K562 (cell line): ENCODE data around the gene HMGN2. TPM values are rescaled to one million over a fixed set of nuclear protein-coding genes. Genes with fewer than 3 reads are reported as not detected.
"Not testable (repeated sequence)": the region's sequence is repeated elsewhere in the genome, so short reads cannot be mapped to it uniquely, and the experiment has no call there.

Experiments
- ATAC-seq: fragments of 200-7000 bp; cut with Tn5 transposase; 3 replicates; pipeline ENCODE4 v1.9.1; 2020; ENCODE audit warnings: moderate library complexity
- BruUV-seq: library from RNA; stranded (reverse); fragments of 400-500 nt; replicated peaks from 2 replicates; lab custom pipeline; 2021; lab: Mats Ljungman, UMichigan
- CTCF ChIA-PET: fragments of 300-600 bp; formaldehyde crosslinking; extraction: SDS; loops from one replicate; lab custom pipeline; 2021; ENCODE audit warnings: low intra/inter-chr PET ratio; lab: Yijun Ruan, JAX
- POLR2A ChIA-PET: fragments of 300-600, 350-650 bp; sonication (Branson Sonifier 250); formaldehyde crosslinking; extraction: SDS; loops from one replicate; lab custom pipeline; 2021; ENCODE audit warnings: antibody characterized with exemption, inconsistent platforms; lab: Yijun Ruan, JAX
- DNase-seq, 4 experiments: peaks; one replicate each; pipeline versions ENCODE4 v3.0.0 to v3.0.0-alpha.2; 2011 to 2018; ENCODE audit warnings: low spot score in 3 of 4, mixed read lengths in 3 of 4; ENCODE audit errors: extremely low read depth in 1 of 4
- FAIRE-seq: peaks from 2 replicates; lab custom pipeline; 2011; peaks lifted over from hg19 to GRCh38; lab: Jason Lieb, UNC
- H2AFZ ChIP-seq: 2 replicates; pipeline ENCODE4 v1.6.0; 2011; ENCODE audit warnings: low read depth, low read length, control low read depth, inconsistent platforms
- H3K27ac ChIP-seq: fragments of 200-600 bp; 3 replicates; pipeline ENCODE4 v1.8.0; 2011; ENCODE audit warnings: low read depth, mild to moderate bottlenecking, control low read depth, inconsistent platforms, low read length, moderate library complexity, mixed read lengths; ENCODE audit errors: extremely low read depth
- H3K27me3 ChIP-seq, 2 experiments: fragments of 300-600 bp in 1 of 2; 2 replicates in 1 of 2; 3 replicates in 1 of 2; pipeline versions ENCODE4 v1.6.0 to v1.8.0; 2011; ENCODE audit warnings: inconsistent platforms in 2 of 2, low read length in 2 of 2, mild to moderate bottlenecking in 1 of 2, mixed read lengths in 1 of 2, moderate library complexity in 1 of 2; ENCODE audit not compliant: control insufficient read depth in 2 of 2, insufficient read depth in 2 of 2
- H3K36me3 ChIP-seq: fragments of 300-600 bp; 3 replicates; pipeline ENCODE4 v1.8.0; 2011; ENCODE audit warnings: mild to moderate bottlenecking, low read length, inconsistent platforms; ENCODE audit not compliant: control insufficient read depth, insufficient read depth
- H3K4me1 ChIP-seq, 2 experiments: fragments of 200-600 bp in 1 of 2; replicated peaks in 1 of 2; 2 replicates in 1 of 2; 3 replicates in 1 of 2; pipeline versions ENCODE4 v1.5.1 to v1.8.0; 2011; ENCODE audit warnings: inconsistent platforms in 2 of 2, low read length in 2 of 2, mild to moderate bottlenecking in 1 of 2, mixed read lengths in 1 of 2, moderate library complexity in 1 of 2; ENCODE audit not compliant: control insufficient read depth in 2 of 2, insufficient read depth in 2 of 2
- H3K4me2 ChIP-seq: 2 replicates; pipeline ENCODE4 v1.6.1; 2011; ENCODE audit warnings: low read length, control low read depth, inconsistent platforms, mixed read lengths; ENCODE audit not compliant: insufficient read depth
- H3K4me3 ChIP-seq: fragments of 200-600 bp; sonication (generic), shearing (Covaris generic); 2 replicates; pipeline ENCODE4 v1.5.1; 2016; ENCODE audit warnings: control low read depth, inconsistent platforms
- H3K79me2 ChIP-seq: fragments of 200-600 bp; 3 replicates; pipeline ENCODE4 v1.8.0; 2011; ENCODE audit warnings: low read length, inconsistent platforms; ENCODE audit not compliant: control insufficient read depth, insufficient read depth
- H3K9ac ChIP-seq, 2 experiments: 2 replicates each; pipeline versions ENCODE4 v1.6.0 to v1.6.1; 2011; ENCODE audit warnings: low read depth in 2 of 2, low read length in 2 of 2, control low read depth in 1 of 2, inconsistent platforms in 1 of 2, mild to moderate bottlenecking in 1 of 2, mixed read lengths in 1 of 2; ENCODE audit not compliant: insufficient read depth in 1 of 2
- H3K9me1 ChIP-seq: one replicate; pipeline ENCODE4 v1.6.0; 2011; ENCODE audit warnings: inconsistent platforms, mild to moderate bottlenecking, low read length, moderate library complexity; ENCODE audit not compliant: control insufficient read depth, insufficient read depth
- H3K9me3 ChIP-seq: replicated peaks from 2 replicates; pipeline ENCODE4 v1.5.1; 2011; ENCODE audit warnings: low read depth, low read length, inconsistent platforms; ENCODE audit not compliant: control insufficient read depth, insufficient read depth
- H4K20me1 ChIP-seq: replicated peaks from 2 replicates; pipeline ENCODE4 v1.6.1; 2011; ENCODE audit warnings: low read length, inconsistent platforms, mixed read lengths; ENCODE audit not compliant: control insufficient read depth, insufficient read depth
- CEBPB ChIP-seq: fragments of 450-650 bp; IDR thresholded peaks from 2 replicates; pipeline ENCODE4 v1.6.1; 2016; ENCODE audit warnings: missing genetic modification characterization, missing compliant biosample characterization
- WGBS: fragments of 100-300 bp; shearing (Covaris generic); methylation state at CpG from one replicate; pipeline ENCODE4 v1.1.6; 2016; ENCODE audit warnings: low coverage, mixed read lengths; ENCODE audit not compliant: insufficient coverage; ENCODE audit errors: missing lambda C conversion rate; 5-methylcytosine and 5-hydroxymethylcytosine counted together
- in situ Hi-C: fragments of 300-500 bp; cut with MboI; formaldehyde crosslinking; loops from 4 replicates; pipeline ENCODE4 v1.15.0; 2018; ENCODE audit warnings: inconsistent platforms, mixed read lengths
- intact Hi-C: fragments of 100-400 bp; cut with micrococcal nuclease; formaldehyde crosslinking; loops from 2 replicates; pipeline ENCODE4 v1.14.2; 2022
- polyA plus RNA-seq, 8 experiments: library from polyadenylated mRNA; depleted of rRNA in 4 of 8; stranded (reverse) in 5 of 8; unstranded in 3 of 8; fragments of >200 nt; fragmentation: Nextera tagmentation in 2 of 8; fragmentation: Illumina TruSeq in 1 of 8; extraction: Ambion mirVana in 2 of 8; extraction: Trizol in 1 of 8; gene quantifications; 2 replicates each; pipeline versions ENCODE4 v1.2.1 to v1.2.3, GENCODE V29; 2011 to 2014; ENCODE audit warnings: inconsistent platforms in 1 of 8, missing spikeins in 1 of 8
- total RNA-seq, 7 experiments: library from RNA; depleted of rRNA in 6 of 7; stranded (reverse); fragments of >200 nt in 6 of 7; fragmentation: Illumina TruSeq in 2 of 7; extraction: Trizol in 2 of 7; gene quantifications; 2 replicates each; pipeline versions ENCODE4 v1.2.1 to v1.2.3, GENCODE V29; 2011 to 2021; ENCODE audit warnings: low replicate concordance in 1 of 7

The HMGN2 gene
- total and polyA plus RNA-seq, 9 of the 15 experiments (the other 6 are each of a cell fraction or from before 2014, with no cell fraction given) = 370 to 1,354 (median 965) TPM

DNA sequence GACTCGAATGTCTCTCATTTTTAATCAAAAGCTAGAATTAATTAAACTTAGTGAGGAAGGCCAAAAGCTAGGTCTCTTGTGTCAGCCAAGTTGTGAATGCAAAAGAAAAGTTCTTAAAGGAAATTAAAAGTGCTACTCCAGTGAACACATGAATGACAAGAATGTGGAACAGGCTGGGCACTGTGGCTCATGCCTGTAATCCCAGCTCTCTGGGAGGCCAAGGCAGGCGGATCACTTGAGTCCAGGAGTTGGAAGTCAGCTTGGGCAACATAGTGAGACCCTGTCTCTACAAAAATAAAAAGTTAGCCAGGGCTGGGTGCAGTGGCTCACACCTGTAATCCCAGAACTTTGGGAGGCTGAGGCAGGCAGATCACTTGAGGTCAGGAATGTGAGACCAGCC, 38.5 kb downstream of the HMGN2 start:
- not testable (repeated sequence) for BruUV-seq
- FAIRE-seq = peak; percentile 35

DNA sequence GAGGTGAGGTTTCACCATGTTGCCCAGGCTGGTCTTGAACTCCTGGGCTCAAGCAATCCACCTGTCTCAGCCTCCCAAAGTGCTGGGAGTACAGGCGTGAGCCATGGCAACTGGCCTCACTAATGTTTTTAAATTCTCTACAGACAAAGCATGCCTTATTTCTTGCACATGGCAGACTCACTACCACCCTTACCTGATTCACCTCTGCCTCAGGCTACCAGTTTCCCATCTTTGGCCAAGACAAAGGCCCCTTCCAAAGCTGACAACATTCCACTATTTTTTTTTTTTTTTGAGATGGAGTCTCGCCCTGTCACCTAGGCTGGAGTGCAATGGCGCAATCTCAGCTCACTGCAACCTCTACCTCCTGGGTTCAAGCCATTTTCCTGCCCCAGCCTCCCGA, 43.6 kb downstream of the HMGN2 start:
- H4K20me1 ChIP-seq, H3K27me3 ChIP-seq, H3K4me2 ChIP-seq, intact Hi-C loops, DNase-seq, FAIRE-seq, H3K36me3 ChIP-seq, H3K9me1 ChIP-seq, H2AFZ ChIP-seq, CTCF ChIA-PET, H3K27ac ChIP-seq, H3K9me3 ChIP-seq, in situ Hi-C loops, H3K4me3 ChIP-seq, BruUV-seq, H3K79me2 ChIP-seq, H3K9ac ChIP-seq, ATAC-seq, H3K4me1 ChIP-seq: not testable (repeated sequence)
- TF ChIP-seq CEBPB (tag) = peak; percentile 57
- WGBS = 70% methylated on average over 4 of the region's 4 CpGs
- POLR2A ChIA-PET = interaction anchor here (0.8 to 7.2 kb wide), 6 partner anchors 9 to 34 kb away, joined by 3 to 60 read pairs (median 4); partner anchors contain the start of gene RPS6KA1

More for the DNA sequence above, 38.5 kb downstream of the HMGN2 start:
- ATAC-seq, in situ Hi-C loops, H3K4me2 ChIP-seq, H2AFZ ChIP-seq, H4K20me1 ChIP-seq, H3K79me2 ChIP-seq, H3K4me1 ChIP-seq, H3K36me3 ChIP-seq, H3K27ac ChIP-seq, H3K4me3 ChIP-seq, H3K9me1 ChIP-seq, CTCF ChIA-PET, H3K9ac ChIP-seq, H3K9me3 ChIP-seq, intact Hi-C loops, DNase-seq, H3K27me3 ChIP-seq: not testable (repeated sequence)
- WGBS = 36% methylated on average over 2 of the region's 2 CpGs
- POLR2A ChIA-PET = interaction anchor here (0.6 to 1.7 kb wide), 4 partner anchors 10 to 641 kb away, joined by 3 to 4 read pairs (median 4); partner anchors contain the start of gene GPN2
